GM18526 (cell line): ENCODE results near the gene ADAD1.

ENCODE experiments used
- POLR2A ChIP-seq: IDR thresholded peaks from 3 replicates; pipeline ENCODE4 v1.6.1; 2011; ENCODE audit not compliant: insufficient read length; ENCODE audit errors: extremely low read depth

The ADAD1 gene

DNA sequence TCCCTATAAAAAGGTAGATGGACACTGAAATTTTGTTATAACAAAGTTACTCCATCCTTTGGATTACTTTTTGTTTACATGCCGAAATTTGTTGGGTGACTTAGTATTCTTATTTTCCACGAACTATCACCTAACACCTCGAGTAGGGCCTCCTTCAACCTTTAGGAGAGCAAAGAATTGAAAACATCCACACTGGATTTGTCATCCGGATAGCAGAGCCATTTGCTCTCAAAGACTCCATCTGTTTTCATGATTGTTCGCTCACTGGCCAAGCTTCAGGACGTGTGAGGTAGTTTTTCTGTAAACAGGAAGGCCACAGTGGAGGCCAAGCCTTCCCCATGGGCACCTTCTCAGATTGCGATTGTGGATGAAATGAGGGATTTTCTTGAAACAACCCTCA lies at the start of gene ADAD1:
Gene ADAD1 (plus strand): TSS at position 301 of the 400 bp plus-strand sequence. CDS start 1,059 bp downstream, outside the sequence.
- TF ChIP-seq POLR2A = no peak

- TF ChIP-seq POLR2A = no peak
Observed at GRCh38 chr4:122329876-122330565, 48.8 kb upstream of the ADAD1 start.

GRCh38 chr4:122331195-122331594 lies 47.6 kb upstream of the ADAD1 start:
- TF ChIP-seq POLR2A = no peak

- no peak for TF ChIP-seq POLR2A
Observed at GRCh38 chr4:122334828-122335227, 44.0 kb upstream of the ADAD1 start.

DNA sequence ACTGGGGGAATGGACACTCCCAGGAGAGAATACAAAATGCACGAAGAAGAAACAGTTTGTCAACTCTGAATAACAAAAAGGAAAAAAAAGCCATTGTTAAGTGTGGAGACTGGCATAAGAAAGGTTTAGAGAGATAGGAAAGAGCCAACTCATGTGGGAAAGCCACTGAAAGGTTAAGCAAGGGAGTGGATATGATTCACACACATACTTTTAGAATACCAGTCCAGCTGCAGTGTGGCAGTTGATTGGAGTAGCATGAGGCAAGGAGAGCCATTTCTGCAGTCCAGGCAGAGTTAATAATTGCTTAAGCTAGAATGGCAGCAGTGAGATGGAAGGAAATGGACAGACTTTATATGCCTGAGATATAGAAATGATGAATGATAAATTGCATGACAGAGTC lies 36.9 kb upstream of the ADAD1 start:
- no peak for TF ChIP-seq POLR2A

- TF ChIP-seq POLR2A = no peak
Observed at GRCh38 chr4:122346036-122346435, 32.8 kb upstream of the ADAD1 start.

DNA sequence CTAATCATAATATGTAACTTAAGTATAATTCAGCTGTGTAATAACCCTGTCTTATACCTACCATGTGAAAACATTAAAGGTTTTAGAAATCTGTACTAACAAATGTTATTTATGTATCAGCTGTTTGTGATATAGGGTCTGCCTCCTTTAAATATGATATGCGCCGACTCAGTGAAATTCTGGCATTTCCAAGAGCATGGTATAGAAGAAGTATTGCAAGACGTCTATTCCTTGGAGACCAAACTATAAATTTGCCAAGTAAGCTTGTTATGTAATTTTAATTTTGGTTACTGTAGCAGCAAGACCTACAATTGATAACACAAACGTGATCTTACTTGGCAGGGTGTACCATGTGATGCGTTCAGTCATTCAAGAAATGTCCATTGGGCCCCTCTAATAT lies 32.3 kb upstream of the ADAD1 start:
- TF ChIP-seq POLR2A = no peak

GRCh38 chr4:122356317-122356808 lies 22.4 kb upstream of the ADAD1 start:
- TF ChIP-seq POLR2A = no peak

DNA sequence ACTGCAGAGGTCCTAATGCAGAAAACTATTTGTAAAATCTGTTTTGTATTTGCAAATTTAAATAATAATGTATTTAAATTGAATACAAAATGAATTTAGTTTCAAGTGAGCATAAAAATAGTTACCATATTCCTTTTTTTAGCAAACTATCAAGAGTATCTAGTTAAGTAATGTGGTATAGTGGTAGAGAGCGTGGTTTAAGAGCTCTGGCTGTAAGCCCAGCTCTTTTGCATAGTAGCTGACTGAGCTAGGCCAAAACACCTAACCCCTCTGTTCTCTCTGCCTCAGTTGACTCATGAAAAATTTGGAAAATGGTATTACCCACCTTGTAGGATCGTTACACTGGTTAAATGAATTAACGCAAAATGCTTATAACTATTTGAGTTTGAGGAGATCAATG lies 18.1 kb upstream of the ADAD1 start:
- no peak for TF ChIP-seq POLR2A

- no peak for TF ChIP-seq POLR2A
Observed at GRCh38 chr4:122364700-122365404, 14.0 kb upstream of the ADAD1 start.

DNA sequence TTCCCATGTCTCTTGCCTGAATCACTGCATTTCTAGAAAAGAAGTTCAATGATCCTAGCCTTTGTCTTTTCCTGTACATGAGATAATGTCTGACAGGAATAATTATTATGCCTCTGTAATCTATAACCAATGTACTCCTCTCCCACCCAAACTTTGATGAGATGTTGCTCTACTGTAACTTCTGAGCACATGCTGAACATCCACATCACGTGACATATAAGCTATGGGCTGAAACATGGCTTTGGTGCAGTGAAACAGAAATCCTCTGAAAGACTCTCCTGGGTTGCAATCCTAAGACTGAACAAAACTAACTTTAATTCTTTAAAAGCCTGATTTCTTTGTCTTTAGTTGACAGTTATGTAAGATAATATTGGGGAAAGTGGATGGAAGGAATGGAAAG lies 1.5 kb upstream of the ADAD1 start:
- TF ChIP-seq POLR2A = no peak

GRCh38 chr4:122379239-122379638 lies 428 bp downstream of the ADAD1 start:
- no peak for TF ChIP-seq POLR2A

- TF ChIP-seq POLR2A = no peak
Observed at GRCh38 chr4:122383341-122383740, 4.5 kb downstream of the ADAD1 start.

DNA sequence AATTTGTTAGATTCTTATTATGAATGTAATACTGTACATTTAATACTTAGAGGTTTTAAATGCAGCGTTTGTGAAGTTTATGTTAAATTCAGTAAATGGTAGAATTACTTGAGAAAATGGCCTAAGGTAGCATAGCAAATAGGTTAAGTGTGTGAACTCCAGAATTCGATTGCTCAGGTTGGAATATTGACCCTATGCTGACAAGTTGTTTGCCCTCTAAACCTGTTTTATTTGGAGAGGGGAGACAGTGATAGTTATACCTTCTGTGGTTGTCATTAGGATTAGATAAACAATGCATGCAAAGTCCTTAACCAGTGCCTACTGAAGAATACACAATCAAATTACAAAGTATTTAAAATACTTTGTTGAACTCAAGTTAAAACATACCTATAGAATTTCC lies 5.4 kb downstream of the ADAD1 start:
- no peak for TF ChIP-seq POLR2A

DNA sequence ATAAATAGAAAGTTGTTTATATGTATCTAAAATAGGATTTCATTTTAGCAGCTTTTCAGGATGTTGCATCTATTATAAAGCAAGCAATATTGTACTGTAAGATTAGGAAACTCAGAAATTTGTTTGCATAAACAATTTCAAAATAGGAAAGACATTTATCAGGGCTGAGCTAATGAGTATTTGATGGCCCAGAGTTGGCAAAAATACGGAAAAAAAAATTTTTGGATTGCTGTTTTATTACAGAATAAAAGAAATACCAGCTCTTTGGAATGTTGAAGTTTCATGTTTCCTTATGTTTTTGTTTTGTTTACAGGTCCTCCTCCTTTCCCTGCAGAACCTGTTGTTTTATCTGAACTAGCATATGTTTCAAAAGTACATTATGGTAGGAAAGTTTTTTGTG lies 14.5 kb downstream of the ADAD1 start:
- TF ChIP-seq POLR2A = no peak

GRCh38 chr4:122403861-122404260 lies 25.1 kb downstream of the ADAD1 start:
- TF ChIP-seq POLR2A = no peak
